ENCODE results near the gene COMT.

DNA sequence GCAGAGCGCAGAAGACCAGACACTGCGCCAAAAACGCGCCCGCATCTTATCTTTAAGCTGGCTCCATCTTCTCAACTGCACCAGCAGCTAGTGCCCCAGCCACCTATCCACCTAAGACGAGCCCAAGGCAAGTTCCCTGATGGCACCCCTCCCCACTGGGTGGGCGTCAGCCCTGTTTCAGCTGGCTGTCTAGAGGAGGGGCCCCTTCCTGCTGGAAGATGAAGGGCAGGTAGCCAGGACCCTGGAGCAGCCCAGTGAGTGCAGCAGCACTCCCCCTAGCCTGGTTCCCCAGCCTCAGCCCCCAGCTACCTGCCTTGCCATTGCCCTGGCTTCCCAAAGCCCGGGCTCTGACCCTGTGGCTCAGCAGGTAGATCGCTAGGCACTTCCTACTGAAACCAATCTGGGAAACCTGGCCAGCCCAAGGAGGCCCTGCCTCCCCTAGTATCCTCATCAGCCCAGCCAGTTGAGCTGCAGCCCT lies 46.8 kb downstream of the COMT start:
- TF ChIP-seq, protein P1, sequence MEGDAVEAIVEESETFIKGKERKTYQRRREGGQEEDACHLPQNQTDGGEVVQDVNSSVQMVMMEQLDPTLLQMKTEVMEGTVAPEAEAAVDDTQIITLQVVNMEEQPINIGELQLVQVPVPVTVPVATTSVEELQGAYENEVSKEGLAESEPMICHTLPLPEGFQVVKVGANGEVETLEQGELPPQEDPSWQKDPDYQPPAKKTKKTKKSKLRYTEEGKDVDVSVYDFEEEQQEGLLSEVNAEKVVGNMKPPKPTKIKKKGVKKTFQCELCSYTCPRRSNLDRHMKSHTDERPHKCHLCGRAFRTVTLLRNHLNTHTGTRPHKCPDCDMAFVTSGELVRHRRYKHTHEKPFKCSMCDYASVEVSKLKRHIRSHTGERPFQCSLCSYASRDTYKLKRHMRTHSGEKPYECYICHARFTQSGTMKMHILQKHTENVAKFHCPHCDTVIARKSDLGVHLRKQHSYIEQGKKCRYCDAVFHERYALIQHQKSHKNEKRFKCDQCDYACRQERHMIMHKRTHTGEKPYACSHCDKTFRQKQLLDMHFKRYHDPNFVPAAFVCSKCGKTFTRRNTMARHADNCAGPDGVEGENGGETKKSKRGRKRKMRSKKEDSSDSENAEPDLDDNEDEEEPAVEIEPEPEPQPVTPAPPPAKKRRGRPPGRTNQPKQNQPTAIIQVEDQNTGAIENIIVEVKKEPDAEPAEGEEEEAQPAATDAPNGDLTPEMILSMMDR (IDR thresholded peaks at IDR 0.05 in 2 of 3, conservative IDR thresholded peaks at IDR 0.05 in 1 of 3; ENCODE audit: borderline replicate concordance in 1 of 3, insufficient read depth in 1 of 3, low read depth in 2 of 3, low read length in 2 of 3) = no peak
- TF ChIP-seq, protein P2, sequence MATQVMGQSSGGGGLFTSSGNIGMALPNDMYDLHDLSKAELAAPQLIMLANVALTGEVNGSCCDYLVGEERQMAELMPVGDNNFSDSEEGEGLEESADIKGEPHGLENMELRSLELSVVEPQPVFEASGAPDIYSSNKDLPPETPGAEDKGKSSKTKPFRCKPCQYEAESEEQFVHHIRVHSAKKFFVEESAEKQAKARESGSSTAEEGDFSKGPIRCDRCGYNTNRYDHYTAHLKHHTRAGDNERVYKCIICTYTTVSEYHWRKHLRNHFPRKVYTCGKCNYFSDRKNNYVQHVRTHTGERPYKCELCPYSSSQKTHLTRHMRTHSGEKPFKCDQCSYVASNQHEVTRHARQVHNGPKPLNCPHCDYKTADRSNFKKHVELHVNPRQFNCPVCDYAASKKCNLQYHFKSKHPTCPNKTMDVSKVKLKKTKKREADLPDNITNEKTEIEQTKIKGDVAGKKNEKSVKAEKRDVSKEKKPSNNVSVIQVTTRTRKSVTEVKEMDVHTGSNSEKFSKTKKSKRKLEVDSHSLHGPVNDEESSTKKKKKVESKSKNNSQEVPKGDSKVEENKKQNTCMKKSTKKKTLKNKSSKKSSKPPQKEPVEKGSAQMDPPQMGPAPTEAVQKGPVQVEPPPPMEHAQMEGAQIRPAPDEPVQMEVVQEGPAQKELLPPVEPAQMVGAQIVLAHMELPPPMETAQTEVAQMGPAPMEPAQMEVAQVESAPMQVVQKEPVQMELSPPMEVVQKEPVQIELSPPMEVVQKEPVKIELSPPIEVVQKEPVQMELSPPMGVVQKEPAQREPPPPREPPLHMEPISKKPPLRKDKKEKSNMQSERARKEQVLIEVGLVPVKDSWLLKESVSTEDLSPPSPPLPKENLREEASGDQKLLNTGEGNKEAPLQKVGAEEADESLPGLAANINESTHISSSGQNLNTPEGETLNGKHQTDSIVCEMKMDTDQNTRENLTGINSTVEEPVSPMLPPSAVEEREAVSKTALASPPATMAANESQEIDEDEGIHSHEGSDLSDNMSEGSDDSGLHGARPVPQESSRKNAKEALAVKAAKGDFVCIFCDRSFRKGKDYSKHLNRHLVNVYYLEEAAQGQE (IDR thresholded peaks at IDR 0.05; ENCODE audit: low read depth) = no peak
- no peak for TF ChIP-seq ZBTB33 (IDR thresholded peaks at IDR 0.05; ENCODE audit: extremely low read depth, insufficient replicate concordance, low read length)
- TF ChIP-seq POLR2A (IDR thresholded peaks at IDR 0.05; ENCODE audit: borderline replicate concordance, extremely low read depth, insufficient read depth, insufficient read length) = no peak
- no peak for TF ChIP-seq FOSL1 (IDR thresholded peaks at IDR 0.05; ENCODE audit: low read depth)
- TF ChIP-seq, protein P3, sequence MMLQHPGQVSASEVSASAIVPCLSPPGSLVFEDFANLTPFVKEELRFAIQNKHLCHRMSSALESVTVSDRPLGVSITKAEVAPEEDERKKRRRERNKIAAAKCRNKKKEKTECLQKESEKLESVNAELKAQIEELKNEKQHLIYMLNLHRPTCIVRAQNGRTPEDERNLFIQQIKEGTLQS (IDR thresholded peaks at IDR 0.05) = no peak
- TF ChIP-seq EZH2 (IDR thresholded peaks at IDR 0.05) = no peak
- TF ChIP-seq POLR2AphosphoS5 (IDR thresholded peaks at IDR 0.05; ENCODE audit: low read depth, low read length) = no peak
- TF ChIP-seq, protein P4, sequence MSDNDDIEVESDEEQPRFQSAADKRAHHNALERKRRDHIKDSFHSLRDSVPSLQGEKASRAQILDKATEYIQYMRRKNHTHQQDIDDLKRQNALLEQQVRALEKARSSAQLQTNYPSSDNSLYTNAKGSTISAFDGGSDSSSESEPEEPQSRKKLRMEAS (IDR thresholded peaks at IDR 0.05) = no peak
- no peak for TF ChIP-seq SIN3A (IDR thresholded peaks at IDR 0.05; ENCODE audit: low read depth)
- TF ChIP-seq EGR1 (IDR thresholded peaks at IDR 0.05; ENCODE audit: low read depth) = no peak
- TF ChIP-seq SP1 (IDR thresholded peaks at IDR 0.05; ENCODE audit: low read depth) = no peak
- no peak for TF ChIP-seq CEBPB (IDR thresholded peaks at IDR 0.05; ENCODE audit: low read depth)
- no peak for TF ChIP-seq YY1 (IDR thresholded peaks at IDR 0.05; ENCODE audit: extremely low read depth, insufficient replicate concordance, low read depth, low read length)
